HG03558 (cell line): ENCODE results near the gene ASB18.

Experiments used
- ATAC-seq: cut with Tn5 transposase; IDR thresholded peaks from one replicate; pipeline ENCODE4 v1.9.1; 2021; ENCODE audit warnings: moderate number of reproducible peaks; ENCODE audit not compliant: unreplicated experiment; ENCODE audit errors: extremely low read depth

The ASB18 gene

GRCh38 chr2:236155406-236155805, 108.8 kb downstream of the ASB18 start:
- ATAC-seq = no peak

- no peak for ATAC-seq
Measured at GRCh38 chr2:236146436-236146835, 117.8 kb downstream of the ASB18 start.

- ATAC-seq = no peak
Measured at GRCh38 chr2:236143811-236144210, 120.4 kb downstream of the ASB18 start.
